OCI-LY3 (cell line): ENCODE data around the gene AK9.
"Not testable (repeated sequence)": the region's sequence is repeated elsewhere in the genome, so short reads cannot be mapped to it uniquely, and the experiment has no call there.

Source experiments
- H2AFZ ChIP-seq: fragments of 200-600, 300-600 bp; shearing (Covaris generic); 2 replicates; pipeline ENCODE4 v1.6.0; 2014; ENCODE audit warnings: antibody characterized with exemption, low read depth, low read length
- H3K27ac ChIP-seq: fragments of 200-600, 300-600 bp; sonication (generic); 2 replicates; pipeline ENCODE4 v1.5.1; 2014; ENCODE audit warnings: mild to moderate bottlenecking, low read length, moderate library complexity, mixed read lengths
- H3K27me3 ChIP-seq: fragments of 200-600, 300-600 bp; sonication (generic); 2 replicates; pipeline ENCODE4 v1.6.1; 2014; ENCODE audit warnings: low read depth, low read length, mixed read lengths
- H3K36me3 ChIP-seq: fragments of 200-600, 300-600 bp; sonication (generic); replicated peaks from 2 replicates; pipeline ENCODE3; 2014; ENCODE audit warnings: low read depth, low read length, mixed read lengths
- H3K4me1 ChIP-seq: fragments of 300-600, 200-600 bp; sonication (generic); 2 replicates; pipeline ENCODE4 v1.6.1; 2014; ENCODE audit warnings: low read length, mixed read lengths
- H3K4me2 ChIP-seq: fragments of 200-600, 300-600 bp; sonication (generic); 2 replicates; pipeline ENCODE4 v1.6.1; 2014; ENCODE audit warnings: low read length, mixed read lengths
- H3K4me3 ChIP-seq: fragments of 300-600, 200-600 bp; sonication (generic); 2 replicates; pipeline ENCODE4 v1.5.1; 2014; ENCODE audit warnings: antibody characterized with exemption, mild to moderate bottlenecking, low read length, moderate library complexity
- H3K79me2 ChIP-seq: fragments of 300-600, 200-600 bp; shearing (Covaris generic); 2 replicates; pipeline ENCODE4 v1.6.1; 2014; ENCODE audit warnings: mild to moderate bottlenecking, low read length, mixed read lengths
- H3K9ac ChIP-seq: fragments of 300-600, 200-600 bp; shearing (Covaris generic); 2 replicates; pipeline ENCODE4 v1.6.0; 2014; ENCODE audit warnings: mild to moderate bottlenecking, low read length, moderate library complexity
- H3K9me3 ChIP-seq: fragments of 200-600, 300-600 bp; shearing (Covaris generic); 2 replicates; pipeline ENCODE4 v1.6.1; 2014; ENCODE audit warnings: low read length, mixed read lengths; ENCODE audit not compliant: insufficient read depth
- H4K20me1 ChIP-seq: fragments of 200-600, 300-600 bp; sonication (generic); 2 replicates; pipeline ENCODE4 v1.6.1; 2016; ENCODE audit warnings: low read length, mixed read lengths; ENCODE audit not compliant: insufficient read depth
- EZH2phosphoT487 ChIP-seq: fragments of 200-600 bp; shearing (Covaris generic); IDR thresholded peaks from 2 replicates; pipeline ENCODE4 v1.6.1; 2018; ENCODE audit warnings: antibody characterized with exemption, mixed run types, low read depth
- TF ChIP-seq, protein P1 (sequence below): fragments of 200-600, 300-600 bp; sonication (generic); IDR thresholded peaks from 2 replicates; pipeline ENCODE4 v1.5.1; 2014; ENCODE audit warnings: antibody characterized with exemption, low read length, low read depth

Gene AK9

DNA sequence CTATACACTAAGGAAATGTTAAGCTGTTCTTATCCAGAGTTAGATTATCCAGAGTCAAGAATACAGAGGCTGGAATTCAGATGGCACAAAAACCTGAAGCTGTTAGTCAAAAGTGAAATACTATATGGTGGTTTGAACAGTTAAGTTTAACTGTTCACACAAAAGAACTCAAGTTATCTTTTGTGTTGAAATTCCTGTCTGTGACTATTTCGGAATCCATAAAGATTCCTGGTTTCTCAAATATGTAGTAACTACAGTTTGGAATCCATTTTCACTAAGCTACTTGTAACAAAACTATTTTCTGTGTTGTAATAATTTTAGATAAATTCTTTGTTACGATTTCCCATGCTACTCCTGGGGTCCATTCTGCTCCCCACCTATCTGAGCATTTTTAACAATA is 24.6 kb upstream of the AK9 start:
- H3K4me2 ChIP-seq, result no peak overlapping the region
- no peaks in the 10 kb centered on the region for H3K9me3 ChIP-seq
- no peaks in the 10 kb centered on the region for H3K4me1 ChIP-seq
- TF ChIP-seq, protein P1, sequence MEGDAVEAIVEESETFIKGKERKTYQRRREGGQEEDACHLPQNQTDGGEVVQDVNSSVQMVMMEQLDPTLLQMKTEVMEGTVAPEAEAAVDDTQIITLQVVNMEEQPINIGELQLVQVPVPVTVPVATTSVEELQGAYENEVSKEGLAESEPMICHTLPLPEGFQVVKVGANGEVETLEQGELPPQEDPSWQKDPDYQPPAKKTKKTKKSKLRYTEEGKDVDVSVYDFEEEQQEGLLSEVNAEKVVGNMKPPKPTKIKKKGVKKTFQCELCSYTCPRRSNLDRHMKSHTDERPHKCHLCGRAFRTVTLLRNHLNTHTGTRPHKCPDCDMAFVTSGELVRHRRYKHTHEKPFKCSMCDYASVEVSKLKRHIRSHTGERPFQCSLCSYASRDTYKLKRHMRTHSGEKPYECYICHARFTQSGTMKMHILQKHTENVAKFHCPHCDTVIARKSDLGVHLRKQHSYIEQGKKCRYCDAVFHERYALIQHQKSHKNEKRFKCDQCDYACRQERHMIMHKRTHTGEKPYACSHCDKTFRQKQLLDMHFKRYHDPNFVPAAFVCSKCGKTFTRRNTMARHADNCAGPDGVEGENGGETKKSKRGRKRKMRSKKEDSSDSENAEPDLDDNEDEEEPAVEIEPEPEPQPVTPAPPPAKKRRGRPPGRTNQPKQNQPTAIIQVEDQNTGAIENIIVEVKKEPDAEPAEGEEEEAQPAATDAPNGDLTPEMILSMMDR, result no peak
- TF ChIP-seq EZH2phosphoT487, result no peak
- H3K79me2 ChIP-seq, result peaks cover 6% of the 10 kb centered on the region; the same call in 1 of the 2 replicates
- H3K27ac ChIP-seq, result no peak overlapping the region
- H3K36me3 ChIP-seq, result no peaks in the 10 kb centered on the region
- no peak overlapping the region for H3K9ac ChIP-seq
- H3K4me3 ChIP-seq, result no peak overlapping the region
- no peaks in the 10 kb centered on the region for H3K27me3 ChIP-seq
- peaks cover 21% of the 10 kb centered on the region; the same call in 1 of the 2 replicates for H4K20me1 ChIP-seq
- no peak overlapping the region for H2AFZ ChIP-seq

DNA sequence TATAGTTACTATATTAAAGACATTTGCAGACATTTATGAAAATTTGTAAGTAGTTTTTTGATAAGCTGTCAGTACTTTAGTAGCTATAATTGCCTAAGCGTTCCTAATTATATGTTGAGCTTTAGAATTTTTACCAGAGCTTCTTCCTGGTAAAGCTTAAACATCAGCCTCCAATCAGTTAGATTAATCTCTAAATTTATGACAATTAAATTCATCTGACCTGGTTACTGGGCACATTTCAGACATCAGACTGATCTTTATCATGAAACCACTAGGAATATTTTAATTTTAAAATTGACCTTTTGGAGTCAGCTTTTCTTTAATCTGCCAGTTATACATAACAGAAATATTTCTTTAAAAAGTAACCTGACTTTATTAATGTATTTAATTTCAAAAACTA is 23.6 kb upstream of the AK9 start:
- no peak overlapping the region for H3K4me3 ChIP-seq
- TF ChIP-seq, protein P1, result no peak
- TF ChIP-seq EZH2phosphoT487, result no peak
- H3K27me3 ChIP-seq, result no peaks in the 10 kb centered on the region
- no peak overlapping the region for H2AFZ ChIP-seq
- H4K20me1 ChIP-seq, result peaks cover 25% of the 10 kb centered on the region; the same call in 1 of the 2 replicates
- no peaks in the 10 kb centered on the region for H3K4me1 ChIP-seq
- no peaks in the 10 kb centered on the region for H3K9me3 ChIP-seq
- H3K9ac ChIP-seq, result no peak overlapping the region
- peaks cover 10% of the 10 kb centered on the region; the same call in 1 of the 2 replicates for H3K79me2 ChIP-seq
- no peak overlapping the region for H3K4me2 ChIP-seq
- no peaks in the 10 kb centered on the region for H3K36me3 ChIP-seq
- no peak overlapping the region for H3K27ac ChIP-seq

DNA sequence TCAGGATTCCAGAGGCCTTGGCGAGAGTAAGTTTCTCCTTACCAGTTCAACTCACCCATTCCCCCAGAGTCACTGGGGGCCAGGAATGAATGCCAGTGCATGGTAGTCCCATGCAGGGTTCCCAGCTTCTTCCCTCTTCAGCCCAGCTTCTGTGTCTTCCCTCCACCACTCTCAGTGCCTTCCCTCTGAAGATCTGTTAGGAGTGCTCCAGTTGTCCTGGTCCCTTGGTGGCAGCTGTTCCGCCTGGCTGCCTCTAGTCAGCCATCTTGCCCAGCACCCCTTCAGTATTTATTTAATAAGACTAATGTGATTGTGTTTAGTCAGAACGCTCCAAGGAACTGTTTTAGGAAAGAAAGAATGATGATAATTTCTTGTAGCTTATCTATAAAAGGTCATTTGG is 23.2 kb upstream of the AK9 start:
- Histone ChIP-seq H2AFZ (no peak overlapping the region), H3K4me2 (no peak overlapping the region), H3K4me3 (no peak overlapping the region), H4K20me1 (peaks cover 25% of the 10 kb centered on the region; the same call in 1 of the 2 replicates), H3K36me3 (no peaks in the 10 kb centered on the region), H3K9me3 (no peaks in the 10 kb centered on the region), H3K4me1 (no peaks in the 10 kb centered on the region), H3K9ac (no peak overlapping the region), H3K79me2 (peaks cover 11% of the 10 kb centered on the region; the same call in 1 of the 2 replicates), H3K27me3 (no peaks in the 10 kb centered on the region), H3K27ac (no peak overlapping the region)
- TF ChIP-seq, protein P1, result no peak
- no peak for TF ChIP-seq EZH2phosphoT487

DNA sequence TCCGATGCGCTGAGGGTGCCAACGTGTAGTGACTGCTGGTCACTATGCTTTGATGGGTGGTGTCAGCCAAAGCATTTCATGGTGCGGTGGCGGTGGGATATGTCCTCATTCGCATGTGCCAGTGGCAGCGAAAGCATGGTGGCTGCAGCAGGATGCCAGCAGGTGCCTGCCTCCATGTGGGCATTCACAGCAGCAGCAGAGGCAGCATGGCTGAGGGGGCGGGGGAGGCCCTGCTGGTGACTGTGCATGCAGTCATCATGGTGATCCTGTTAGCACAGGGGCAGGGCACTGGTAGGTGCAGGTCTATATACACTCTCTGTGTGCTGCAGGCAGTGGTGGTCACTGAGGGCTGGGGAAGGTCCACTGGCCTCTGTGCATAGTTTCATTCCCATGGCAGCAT is 22.1 kb upstream of the AK9 start:
- no peak overlapping the region for H3K4me2 ChIP-seq
- no peak for TF ChIP-seq EZH2phosphoT487
- TF ChIP-seq, protein P1, result no peak
- no peak overlapping the region for H3K9ac ChIP-seq
- H3K4me1 ChIP-seq, result no peaks in the 10 kb centered on the region
- H3K4me3 ChIP-seq, result no peak overlapping the region
- peaks cover 25% of the 10 kb centered on the region; the same call in 1 of the 2 replicates for H4K20me1 ChIP-seq
- H3K27me3 ChIP-seq, result no peaks in the 10 kb centered on the region
- peaks cover 19% of the 10 kb centered on the region; the same call in 1 of the 2 replicates for H3K79me2 ChIP-seq
- H3K36me3 ChIP-seq, result no peaks in the 10 kb centered on the region
- no peaks in the 10 kb centered on the region for H3K9me3 ChIP-seq
- H2AFZ ChIP-seq, result no peak overlapping the region
- H3K27ac ChIP-seq, result no peak overlapping the region

DNA sequence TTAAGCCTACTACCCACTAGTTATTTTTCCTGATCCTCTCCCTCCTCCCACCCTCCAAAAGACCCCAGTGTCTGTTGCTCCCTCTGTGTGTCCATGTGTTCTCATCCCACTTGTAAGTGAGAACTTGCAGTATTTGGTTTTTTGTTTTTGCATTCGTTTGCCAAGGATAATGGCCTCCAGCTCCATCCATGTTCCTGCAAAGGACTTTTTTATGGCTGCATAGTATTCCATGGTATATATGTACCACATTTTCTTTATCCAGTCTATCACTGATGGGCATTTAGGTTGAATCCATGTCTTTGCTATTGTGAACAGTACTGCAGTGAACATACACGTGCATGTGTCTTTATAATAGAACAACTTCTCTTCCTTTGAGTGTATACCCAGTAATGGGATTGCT is 17.1 kb upstream of the AK9 start:
- H3K27ac ChIP-seq, H3K9ac ChIP-seq, H3K4me1 ChIP-seq, H3K27me3 ChIP-seq, H3K4me2 ChIP-seq, H3K36me3 ChIP-seq, H3K4me3 ChIP-seq, H3K9me3 ChIP-seq, H2AFZ ChIP-seq: not testable (repeated sequence)
- Histone ChIP-seq H4K20me1 (peaks cover 32% of the 10 kb centered on the region; the same call in 1 of the 2 replicates), H3K79me2 (peaks cover 30% of the 10 kb centered on the region; the same call in 1 of the 2 replicates)
